Measurements from ENCODE around the gene TKTL1.
"Not testable (repeated sequence)": the region's sequence is repeated elsewhere in the genome, so short reads cannot be mapped to it uniquely, and the experiment has no call there.

The TKTL1 gene

GRCh38 chrX:154295664-154296310 is at the start of gene TKTL1:
TKTL1 (plus strand) TSS chrX:154295795; CDS start chrX:154295860, 65 bp downstream.
- no peak for DNase-seq

DNA sequence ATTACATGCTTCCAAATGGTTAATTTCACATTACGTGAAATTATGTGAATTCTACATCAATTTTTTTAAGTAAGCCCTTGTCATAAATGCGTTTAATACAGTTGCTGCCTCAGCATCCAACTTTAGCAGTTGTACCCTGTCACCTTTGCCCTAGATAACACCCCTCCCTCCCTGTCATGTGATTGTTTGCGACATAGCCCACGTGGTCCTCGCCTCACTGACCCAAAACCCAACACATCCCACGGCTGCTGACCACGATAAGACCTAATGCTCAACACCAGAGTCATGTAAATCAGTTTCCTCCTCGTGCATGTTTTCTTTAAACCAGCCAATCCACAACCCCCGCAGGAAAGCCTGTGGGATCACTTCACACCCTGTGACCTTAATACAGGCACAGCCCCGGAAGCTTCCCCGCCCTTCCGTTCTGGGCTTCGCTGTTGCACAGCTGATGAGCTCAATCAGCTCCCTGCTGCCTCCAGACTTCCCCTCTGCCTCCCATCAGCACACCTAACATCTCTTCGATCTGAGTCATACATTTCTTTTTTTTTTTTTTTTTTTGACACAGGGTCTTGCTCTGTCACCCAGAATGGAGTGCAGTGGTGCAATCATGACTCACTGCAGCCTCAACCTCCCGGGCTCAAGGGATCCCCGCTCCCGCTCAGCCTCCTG is 48.1 kb upstream of the TKTL1 start:
- not testable (repeated sequence) for DNase-seq

GRCh38 chrX:154248076-154248475 is 47.5 kb upstream of the TKTL1 start:
- DNase-seq = not testable (repeated sequence)

- DNase-seq = not testable (repeated sequence)
Measured at GRCh38 chrX:154257282-154257681, 38.3 kb upstream of the TKTL1 start, which contains the start of gene OPN1MW3. OPN1MW3 (plus strand) TSS chrX:154257582; CDS start chrX:154257620, 38 bp downstream.

GRCh38 chrX:154258711-154259110 is 36.9 kb upstream of the TKTL1 start:
- not testable (repeated sequence) for DNase-seq

DNA sequence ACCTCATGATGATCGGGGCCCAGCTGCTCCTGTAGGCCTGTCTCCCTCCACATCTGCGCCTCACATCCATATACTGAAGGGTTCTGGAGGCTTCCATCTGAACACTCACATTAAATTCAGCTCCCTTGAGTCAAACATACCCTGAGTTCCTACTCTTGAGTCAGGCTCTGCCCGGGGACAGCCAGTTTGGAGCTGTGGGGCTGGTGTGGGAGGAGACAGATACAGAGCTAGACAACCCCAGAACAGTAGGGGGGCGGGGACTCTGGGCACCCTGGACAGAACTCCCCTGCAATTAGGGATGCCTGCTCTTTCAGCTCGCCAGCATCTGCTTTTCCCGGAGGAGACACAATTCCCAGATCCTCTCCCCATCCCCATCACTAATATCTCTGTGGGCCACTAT is 32.5 kb upstream of the TKTL1 start:
- not testable (repeated sequence) for DNase-seq

DNA sequence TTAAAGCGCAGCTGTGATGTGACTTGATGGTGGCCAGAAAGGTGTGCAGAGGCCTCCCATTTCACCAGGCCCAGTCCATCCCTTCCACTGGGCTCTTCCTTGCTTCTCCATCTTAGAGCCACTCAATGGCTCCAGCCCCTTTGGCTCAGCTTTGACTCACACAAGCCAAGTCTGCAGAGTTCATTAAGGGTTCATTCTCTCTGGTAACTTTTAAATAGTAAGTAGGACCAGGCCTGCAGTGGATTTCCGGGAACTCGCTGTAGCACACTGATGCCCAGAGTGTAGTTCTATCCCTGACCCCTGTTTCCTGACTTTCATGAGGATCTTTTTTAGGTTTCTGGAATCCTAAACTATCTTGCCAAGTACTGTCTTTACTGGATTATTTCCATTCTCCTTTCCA is 26.4 kb upstream of the TKTL1 start:
- DNase-seq = not testable (repeated sequence)

GRCh38 chrX:154284489-154285338 is 10.9 kb upstream of the TKTL1 start:
- not testable (repeated sequence) for DNase-seq

- DNase-seq = not testable (repeated sequence)
Measured at GRCh38 chrX:154286406-154286805, 9.2 kb upstream of the TKTL1 start.

GRCh38 chrX:154294791-154295574 is 612 bp upstream of the TKTL1 start, which contains the start of gene TEX28:
TEX28 (minus strand) TSS chrX:154295124; CDS start chrX:154292117, 3,007 bp downstream.
- no peak for DNase-seq

GRCh38 chrX:154296731-154297130 is 1.1 kb downstream of the TKTL1 start:
- DNase-seq = no peak

DNA sequence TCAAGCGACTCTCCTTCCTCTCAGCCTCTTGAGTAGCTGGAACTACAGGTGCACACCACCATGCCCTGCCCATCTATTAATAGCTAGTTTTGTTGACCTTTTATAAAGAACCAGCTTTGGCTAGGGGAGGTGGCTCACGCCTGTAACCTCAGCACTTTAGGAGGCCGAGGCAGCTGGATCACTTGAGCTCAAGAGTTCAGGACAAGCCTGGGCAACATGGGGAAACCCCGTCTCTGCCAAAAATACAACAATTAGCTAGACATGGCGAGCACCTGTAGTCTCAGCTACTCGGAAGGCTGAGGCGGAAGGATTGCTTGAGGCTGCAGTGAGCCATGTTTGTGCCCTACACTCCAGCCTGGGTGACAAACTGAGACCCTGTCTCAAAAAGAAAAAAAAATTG is 2.7 kb downstream of the TKTL1 start:
- no peak for DNase-seq

DNA sequence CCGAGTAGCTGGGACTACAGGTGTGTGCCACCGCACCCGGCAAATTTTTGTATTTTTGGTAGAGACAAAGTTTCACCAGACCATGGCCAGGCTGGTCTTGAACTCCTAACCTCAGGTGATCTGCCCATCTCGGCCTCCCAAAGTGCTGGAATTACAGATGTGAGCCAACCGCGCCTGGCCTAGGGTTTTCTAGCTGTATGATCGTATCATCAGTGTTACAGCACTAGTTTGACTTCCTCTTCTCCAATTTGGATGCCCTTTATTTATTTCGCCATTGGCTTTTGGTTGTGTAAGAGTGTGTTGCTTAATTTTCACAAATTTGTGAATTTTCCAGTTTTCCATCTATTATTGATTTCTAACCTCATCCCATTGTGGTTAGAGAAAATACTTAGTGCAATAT is 5.2 kb downstream of the TKTL1 start:
- peak; percentile 54 for DNase-seq

DNA sequence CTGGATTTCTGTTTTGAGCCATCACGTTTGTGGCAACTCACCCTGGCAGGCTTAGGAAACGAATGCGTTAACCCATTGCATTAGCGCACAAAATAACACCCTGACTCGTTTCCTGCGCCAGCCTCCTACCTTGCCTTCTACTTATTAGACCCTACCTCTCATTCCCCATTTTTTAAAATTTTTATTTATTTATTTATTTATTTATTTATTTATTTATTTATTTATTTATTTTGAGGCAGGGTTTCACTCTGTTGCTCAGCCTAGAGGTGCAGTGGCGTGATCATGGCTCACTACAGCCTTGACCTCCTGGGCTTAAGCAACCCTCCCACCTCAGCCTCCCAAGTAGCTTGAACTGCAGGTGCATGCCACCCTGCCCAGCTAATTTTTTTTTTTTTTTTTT is 7.4 kb downstream of the TKTL1 start:
- not testable (repeated sequence) for DNase-seq

DNA sequence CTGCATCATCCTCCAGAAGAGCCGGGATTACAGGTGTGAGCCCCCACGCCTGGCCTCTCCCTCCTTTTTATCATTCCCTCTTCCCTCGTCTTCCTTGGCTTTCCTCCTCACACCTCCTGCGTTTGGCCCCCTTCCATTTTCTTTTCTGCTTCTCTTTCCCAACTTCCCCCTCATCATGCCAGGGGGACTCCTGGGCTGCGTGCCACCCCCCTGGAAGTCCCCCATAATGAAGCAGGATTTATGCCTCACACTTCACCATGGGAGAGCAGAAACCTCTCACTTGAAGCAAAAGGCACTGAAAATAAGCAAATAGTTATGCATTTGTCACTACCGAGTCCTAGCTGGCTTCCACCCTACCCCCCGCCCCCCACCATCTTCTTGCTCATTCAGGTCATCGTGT is 7.9 kb downstream of the TKTL1 start:
- no peak for DNase-seq

DNA sequence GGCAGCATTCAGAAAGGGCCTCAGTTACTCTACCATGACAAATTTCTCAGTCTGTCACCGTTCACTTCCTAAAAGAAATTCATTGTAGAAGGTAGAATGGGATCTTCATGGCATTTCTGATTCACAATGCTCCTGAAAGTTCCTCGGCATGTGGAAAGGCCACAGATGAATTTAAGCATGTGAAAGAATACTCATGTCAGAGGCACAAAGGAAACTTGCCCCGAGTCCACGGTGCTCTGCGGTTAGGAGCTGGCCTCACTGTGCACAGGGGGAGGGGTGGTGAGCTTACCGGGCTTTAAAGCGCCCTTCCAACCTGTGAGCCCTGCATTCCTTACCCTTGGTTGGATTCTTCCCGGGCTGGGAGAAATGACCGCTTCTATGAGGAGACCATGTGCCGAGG is 9.3 kb downstream of the TKTL1 start:
- no peak for DNase-seq

GRCh38 chrX:154305541-154306205 is 10.1 kb downstream of the TKTL1 start:
- no peak for DNase-seq

- no peak for DNase-seq
Measured at GRCh38 chrX:154307202-154307601, 11.6 kb downstream of the TKTL1 start.

DNA sequence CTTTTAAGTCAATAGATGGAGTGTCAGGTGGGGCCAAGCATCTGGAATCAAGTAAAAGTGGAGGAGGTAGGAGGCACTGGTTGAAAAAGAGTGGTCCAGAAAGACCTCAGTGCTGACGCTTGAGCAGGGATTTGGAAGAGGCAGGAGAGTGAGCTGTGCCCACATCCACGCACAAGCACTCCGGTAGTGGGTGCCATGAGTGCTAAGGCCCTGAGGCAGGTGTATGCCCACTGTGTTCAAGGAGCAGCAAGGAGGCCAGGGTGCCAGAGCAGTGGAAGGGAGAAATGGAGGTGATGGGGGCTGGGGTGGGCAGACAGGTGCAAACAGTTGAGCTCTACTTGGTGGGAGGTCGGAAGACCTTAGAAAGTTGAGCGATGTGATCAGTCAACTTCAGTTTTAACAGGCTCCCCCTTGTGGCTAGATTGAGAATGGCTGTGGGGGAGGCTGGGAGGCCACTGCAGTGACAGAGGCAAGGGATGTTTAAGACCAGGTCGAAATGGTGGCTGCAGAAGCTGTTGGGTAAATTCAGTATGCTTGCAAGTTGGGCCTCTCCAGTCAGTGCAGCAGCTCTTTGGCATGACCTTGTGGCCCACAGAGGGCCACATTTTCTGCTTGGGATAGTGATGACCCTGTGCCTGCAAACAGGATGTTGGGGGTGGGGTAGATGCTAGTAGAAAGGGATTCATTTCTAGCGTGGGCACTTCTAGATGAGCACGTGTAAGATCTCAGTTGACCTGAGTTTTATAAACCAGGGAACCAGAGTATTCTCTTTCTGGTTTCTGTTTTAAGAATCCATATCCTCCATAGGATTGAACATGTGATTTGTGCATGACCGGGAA is 12.7 kb downstream of the TKTL1 start:
- no peak for DNase-seq

DNA sequence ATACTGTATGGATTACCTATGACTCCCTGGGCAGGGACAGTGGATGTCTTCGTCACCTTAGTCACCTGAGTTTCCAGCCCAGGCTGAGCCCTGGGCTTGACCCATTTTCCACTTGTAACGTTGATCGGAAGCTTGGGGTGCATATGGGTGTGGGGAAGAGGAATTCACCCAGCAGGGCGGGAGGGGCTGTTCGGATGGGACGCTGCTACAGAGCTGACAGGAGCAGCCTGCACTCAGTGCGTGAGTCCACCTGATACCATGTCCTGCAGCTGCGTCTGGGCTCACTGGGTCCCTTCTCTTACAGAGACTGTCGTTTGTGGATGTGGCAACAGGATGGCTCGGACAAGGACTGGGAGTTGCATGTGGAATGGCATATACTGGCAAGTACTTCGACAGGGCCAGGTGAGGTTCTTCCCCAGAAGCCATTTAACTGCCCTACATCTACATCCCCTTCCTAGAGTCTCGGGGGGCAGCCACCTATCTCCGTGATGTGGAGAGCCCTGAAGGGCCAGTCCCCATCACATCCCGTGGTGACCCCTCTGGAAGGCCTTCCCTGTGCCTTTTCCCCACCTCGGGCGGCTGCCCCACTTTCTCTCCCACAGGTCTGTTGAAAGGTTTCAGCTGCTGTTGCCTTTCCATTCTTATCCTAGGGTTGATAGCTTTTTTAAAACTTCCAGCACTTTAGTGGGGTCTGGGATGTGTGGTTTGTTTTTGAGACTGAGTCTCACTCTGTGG is 13.6 kb downstream of the TKTL1 start:
- DNase-seq = no peak
